SK-N-SH treated with all-trans-retinoic acid at 6 μM for 48 hours (cell line): ENCODE data around the gene TTLL10.

Source experiments
- CSDC2 ChIP-seq: fragments of 250-450 bp; sonication (Bioruptor Pico); IDR thresholded peaks from 2 replicates; pipeline ENCODE4 v1.5.0; 2020; ENCODE audit warnings: mild to moderate bottlenecking, moderate library complexity
- GLIS3 ChIP-seq: fragments of 250-450 bp; sonication (Bioruptor Pico); IDR thresholded peaks from 2 replicates; pipeline ENCODE4 v1.5.0; 2020; ENCODE audit warnings: mild to moderate bottlenecking, moderate library complexity
- PATZ1 ChIP-seq: fragments of 250-450 bp; sonication (Bioruptor Pico); IDR thresholded peaks from 2 replicates; pipeline ENCODE4 v1.8.0; 2020; ENCODE audit warnings: mild to moderate bottlenecking, moderate library complexity, borderline replicate concordance
- POU6F1 ChIP-seq: fragments of 250-450 bp; sonication (Bioruptor Pico); IDR thresholded peaks from 2 replicates; pipeline ENCODE4 v1.8.0; 2021; ENCODE audit warnings: low read depth, mild to moderate bottlenecking, moderate library complexity, borderline replicate concordance
- SNAI2 ChIP-seq: fragments of 250-450 bp; sonication (Bioruptor Pico); IDR thresholded peaks from 2 replicates; pipeline ENCODE4 v1.5.0; 2020; ENCODE audit warnings: mild to moderate bottlenecking, moderate library complexity
- TOX ChIP-seq: fragments of 250-450 bp; sonication (Bioruptor Pico); IDR thresholded peaks from 2 replicates; pipeline ENCODE4 v1.8.0; 2021; ENCODE audit warnings: mild to moderate bottlenecking, moderate library complexity, borderline replicate concordance
- ZFP3 ChIP-seq: fragments of 250-450 bp; sonication (Bioruptor Pico); IDR thresholded peaks from 2 replicates; pipeline ENCODE4 v1.5.0; 2020; ENCODE audit warnings: mild to moderate bottlenecking, moderate library complexity

- TF ChIP-seq PATZ1 (CRISPR knock-in tag) (no peak), ZFP3 (CRISPR knock-in tag) (no peak), CSDC2 (CRISPR knock-in tag) (no peak), TOX (CRISPR knock-in tag) (no peak), POU6F1 (no peak), GLIS3 (CRISPR knock-in tag) (no peak), SNAI2 (CRISPR knock-in tag) (no peak)
These were observed 16.2 kb upstream of the TTLL10 start for GRCh38 chr1:1157426-1157913.
